WTC11 (cell line): ENCODE data around the gene TMEM52B. TPM values are rescaled to one million over a fixed set of nuclear protein-coding genes. Genes with fewer than 3 reads are reported as not detected.

ENCODE experiments used
- ATAC-seq: fragments of 200-7000 bp; cut with Tn5 transposase; 2 replicates; pipeline ENCODE4 v1.10.0; 2021; ENCODE audit warnings: mild to moderate bottlenecking, moderate library complexity
- CTCF ChIA-PET: fragments of 300-600 bp; sonication (Branson Sonifier 250); formaldehyde crosslinking; loops from one replicate; lab custom pipeline; 2021; ENCODE audit warnings: antibody characterized with exemption; lab: Charles Lee
- POLR2A ChIA-PET: fragments of 350-600 bp; sonication (Branson Sonifier 250); formaldehyde crosslinking; loops from one replicate; lab custom pipeline; 2021; ENCODE audit warnings: antibody characterized with exemption; lab: Charles Lee
- DNase-seq: peaks from one replicate; pipeline ENCODE4 v3.0.0; 2021; ENCODE audit warnings: low spot score
- H3K27ac Mint-ChIP-seq: 2 replicates; pipeline ENCODE4 v1.8.0; 2021; ENCODE audit warnings: mixed read lengths
- H3K27me3 Mint-ChIP-seq: 2 replicates; pipeline ENCODE4 v1.8.0; 2021; ENCODE audit warnings: low read depth, mild to moderate bottlenecking, moderate library complexity, mixed read lengths
- H3K36me3 Mint-ChIP-seq: 2 replicates; pipeline ENCODE4 v1.8.0; 2021; ENCODE audit warnings: mixed read lengths
- H3K4me1 Mint-ChIP-seq: 2 replicates; pipeline ENCODE4 v1.8.0; 2022; ENCODE audit warnings: mixed read lengths
- H3K4me3 Mint-ChIP-seq: 2 replicates; pipeline ENCODE4 v1.8.0; 2021; ENCODE audit warnings: mild to moderate bottlenecking, moderate library complexity, mixed read lengths
- H3K9me3 Mint-ChIP-seq: 2 replicates; pipeline ENCODE4 v1.8.0; 2021; ENCODE audit warnings: mixed read lengths
- CDX4 ChIP-seq: fragments of 250-450 bp; sonication (Bioruptor Pico); IDR thresholded peaks from 2 replicates; pipeline ENCODE4 v1.9.0; 2021; ENCODE audit warnings: moderate library complexity, mild to moderate bottlenecking, inconsistent platforms, borderline replicate concordance
- E2F1 ChIP-seq: sonication (generic); formaldehyde crosslinking; IDR thresholded peaks from 2 replicates; pipeline ENCODE4 v1.8.0; 2022; ENCODE audit warnings: mild to moderate bottlenecking, missing genetic modification reagents
- E2F5 ChIP-seq: sonication (generic); formaldehyde crosslinking; IDR thresholded peaks from 2 replicates; pipeline ENCODE4 v1.8.1; 2022; ENCODE audit warnings: mild to moderate bottlenecking, moderate library complexity, missing genetic modification reagents
- EMX1 ChIP-seq: fragments of 250-450 bp; sonication (Bioruptor Pico); IDR thresholded peaks from 2 replicates; pipeline ENCODE4 v1.8.0; 2021; ENCODE audit warnings: mild to moderate bottlenecking
- FOXJ3 ChIP-seq: sonication (generic); formaldehyde crosslinking; IDR thresholded peaks from 2 replicates; pipeline ENCODE4 v1.9.0; 2021; ENCODE audit warnings: missing genetic modification reagents, mild to moderate bottlenecking, borderline replicate concordance
- GTF2I ChIP-seq: fragments of 250-450 bp; sonication (Bioruptor Pico); conservative IDR thresholded peaks from 2 replicates; pipeline ENCODE4 v1.4.0; 2021; ENCODE audit warnings: mild to moderate bottlenecking
- NFATC4 ChIP-seq: fragments of 250-450 bp; sonication (Bioruptor Pico); IDR thresholded peaks from 2 replicates; pipeline ENCODE4 v1.9.0; 2021; ENCODE audit warnings: mild to moderate bottlenecking
- NR1H2 ChIP-seq: sonication (generic); formaldehyde crosslinking; IDR thresholded peaks from 2 replicates; pipeline ENCODE4 v1.9.0; 2021; ENCODE audit warnings: mild to moderate bottlenecking, moderate library complexity, missing genetic modification reagents
- PREB ChIP-seq: sonication (generic); formaldehyde crosslinking; IDR thresholded peaks from 2 replicates; pipeline ENCODE4 v1.8.1; 2022; ENCODE audit warnings: mild to moderate bottlenecking, missing genetic modification reagents, moderate library complexity, borderline replicate concordance
- SMAD3 ChIP-seq: sonication (generic); formaldehyde crosslinking; IDR thresholded peaks from 2 replicates; pipeline ENCODE4 v1.8.0; 2022; ENCODE audit warnings: missing genetic modification reagents, mild to moderate bottlenecking, borderline replicate concordance
- SMAD4 ChIP-seq: sonication (generic); formaldehyde crosslinking; IDR thresholded peaks from 2 replicates; pipeline ENCODE4 v1.8.0; 2022; ENCODE audit warnings: mild to moderate bottlenecking, missing genetic modification reagents
- STAT6 ChIP-seq: sonication (generic); formaldehyde crosslinking; conservative IDR thresholded peaks from 2 replicates; pipeline ENCODE4 v1.8.1; 2023; ENCODE audit warnings: mild to moderate bottlenecking, low read depth, missing genetic modification reagents, moderate library complexity
- USF1 ChIP-seq: sonication (generic); formaldehyde crosslinking; IDR thresholded peaks from 2 replicates; pipeline ENCODE4 v1.8.0; 2022; ENCODE audit warnings: mild to moderate bottlenecking, missing genetic modification reagents
- ZNF281 ChIP-seq: sonication (generic); formaldehyde crosslinking; IDR thresholded peaks from 2 replicates; pipeline ENCODE4 v1.8.0; 2023; ENCODE audit warnings: mild to moderate bottlenecking, missing genetic modification reagents
- ZNF425 ChIP-seq: fragments of 250-450 bp; sonication (Bioruptor Pico); conservative IDR thresholded peaks from 2 replicates; pipeline ENCODE4 v1.9.0; 2021; ENCODE audit warnings: mild to moderate bottlenecking
- ZNF512 ChIP-seq: sonication (generic); formaldehyde crosslinking; IDR thresholded peaks from 2 replicates; pipeline ENCODE4 v1.8.1; 2022; ENCODE audit warnings: missing genetic modification reagents, borderline replicate concordance
- ZNF532 ChIP-seq: fragments of 250-450 bp; sonication (Bioruptor Pico); IDR thresholded peaks from 2 replicates; pipeline ENCODE4 v1.9.0; 2021; ENCODE audit warnings: mild to moderate bottlenecking, borderline replicate concordance
- ZNF671 ChIP-seq: fragments of 250-450 bp; sonication (Bioruptor Pico); IDR thresholded peaks from 2 replicates; pipeline ENCODE4 v1.8.0; 2021; ENCODE audit warnings: mild to moderate bottlenecking
- total RNA-seq: library from RNA; stranded (reverse); gene quantifications from 3 replicates; pipeline ENCODE4 v1.2.3, GENCODE V29; 2021

TMEM52B gene
- total RNA-seq, 1 experiment from 2014 or later = not detected

- no peaks in the 10 kb centered on the region for H3K4me1 Mint-ChIP-seq
- CTCF ChIA-PET = interaction anchor here (0.5 to 1.9 kb wide), 2 partner anchors 16 to 289 kb away, joined by 3 to 7 read pairs; no protein-coding TSS in a partner anchor
- H3K4me3 Mint-ChIP-seq = no peak overlapping the region
- H3K27me3 Mint-ChIP-seq = no peaks in the 10 kb centered on the region; the same call in 1 of the 2 replicates
- no peaks in the 10 kb centered on the region for H3K36me3 Mint-ChIP-seq
- ATAC-seq = no peak
- no peak overlapping the region for H3K27ac Mint-ChIP-seq
- H3K9me3 Mint-ChIP-seq = no peaks in the 10 kb centered on the region
- POLR2A ChIA-PET = no interaction called here
- DNase-seq = no peak
- no peak for TF ChIP-seq SMAD4 (CRISPR knock-in tag)
- no peak for TF ChIP-seq ZNF281 (CRISPR knock-in tag)
- TF ChIP-seq PREB (CRISPR knock-in tag) = no peak
- no peak for TF ChIP-seq NR1H2 (CRISPR knock-in tag)
- TF ChIP-seq NFATC4 = no peak
- TF ChIP-seq E2F1 = no peak
- no peak for TF ChIP-seq ZNF532
- TF ChIP-seq ZNF512 = no peak
- TF ChIP-seq USF1 (CRISPR knock-in tag) = no peak
- no peak for TF ChIP-seq SMAD3 (CRISPR knock-in tag)
- no peak for TF ChIP-seq STAT6 (CRISPR knock-in tag)
- TF ChIP-seq E2F5 = no peak
- TF ChIP-seq ZNF671 (CRISPR knock-in tag) = no peak
- TF ChIP-seq EMX1 (CRISPR knock-in tag) = no peak
- TF ChIP-seq FOXJ3 = no peak
- no peak for TF ChIP-seq ZNF425 (CRISPR knock-in tag)
- TF ChIP-seq GTF2I (CRISPR knock-in tag) = no peak
- no peak for TF ChIP-seq CDX4 (CRISPR knock-in tag)
These were observed 9.7 kb upstream of the TMEM52B start for GRCh38 chr12:10169104-10169503.
